ENCODE data around the gene RPTOR. TPM values are rescaled to one million over a fixed set of nuclear protein-coding genes. Genes with fewer than 3 reads are reported as not detected.
A peak's percentile ranks its signal among the peaks of the same experiment; 100 is the strongest.

Gene RPTOR
- total RNA-seq, 1 donor: 30.0 TPM

DNA sequence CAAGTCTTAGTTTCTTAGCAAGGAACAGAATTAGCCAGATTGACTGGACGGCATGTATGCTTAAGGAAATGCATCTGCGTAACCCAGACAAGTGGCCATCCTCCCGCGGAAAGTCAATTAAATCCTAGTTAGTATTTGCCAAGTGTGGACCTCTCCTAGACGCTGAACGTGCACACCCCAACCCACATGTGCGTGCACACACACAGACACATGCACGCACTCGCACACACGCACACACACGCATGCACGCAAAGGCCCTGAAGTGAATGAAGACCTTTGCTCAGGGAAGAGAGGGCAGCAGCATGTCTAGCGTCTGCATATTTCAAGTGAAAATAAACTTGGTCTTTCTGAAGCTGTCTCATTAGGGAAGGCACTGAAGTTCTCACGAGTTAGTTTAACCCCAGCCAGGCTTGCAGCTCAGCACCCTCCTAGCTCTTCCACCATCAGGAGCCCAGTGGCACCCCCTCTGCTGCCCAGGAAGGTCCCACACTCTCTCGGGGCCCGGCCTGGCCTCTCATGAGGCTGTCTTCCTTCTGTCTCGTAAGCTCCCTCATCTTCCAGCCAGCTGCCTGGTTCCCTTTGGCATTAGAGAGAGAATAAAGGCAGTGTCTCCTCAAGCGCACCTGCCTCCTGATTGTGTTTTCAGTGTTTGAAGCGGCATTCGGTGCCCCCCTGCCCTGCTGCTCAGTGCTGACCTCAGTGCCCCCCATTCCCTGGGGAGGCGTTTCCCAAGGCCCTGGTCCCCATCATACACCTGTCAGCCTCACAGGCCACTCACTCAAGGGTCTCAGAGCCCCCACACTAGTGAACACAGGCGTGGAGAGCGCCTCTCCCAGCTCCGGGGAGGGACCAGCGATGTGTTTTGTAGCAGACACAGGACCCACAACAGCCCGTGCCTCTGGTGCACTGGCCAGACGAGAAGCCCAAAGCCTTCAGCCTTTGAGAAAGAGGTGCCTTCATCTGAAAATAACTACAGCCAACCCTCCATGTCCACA is 394.8 kb downstream of the RPTOR start:
- TF ChIP-seq, protein P1, sequence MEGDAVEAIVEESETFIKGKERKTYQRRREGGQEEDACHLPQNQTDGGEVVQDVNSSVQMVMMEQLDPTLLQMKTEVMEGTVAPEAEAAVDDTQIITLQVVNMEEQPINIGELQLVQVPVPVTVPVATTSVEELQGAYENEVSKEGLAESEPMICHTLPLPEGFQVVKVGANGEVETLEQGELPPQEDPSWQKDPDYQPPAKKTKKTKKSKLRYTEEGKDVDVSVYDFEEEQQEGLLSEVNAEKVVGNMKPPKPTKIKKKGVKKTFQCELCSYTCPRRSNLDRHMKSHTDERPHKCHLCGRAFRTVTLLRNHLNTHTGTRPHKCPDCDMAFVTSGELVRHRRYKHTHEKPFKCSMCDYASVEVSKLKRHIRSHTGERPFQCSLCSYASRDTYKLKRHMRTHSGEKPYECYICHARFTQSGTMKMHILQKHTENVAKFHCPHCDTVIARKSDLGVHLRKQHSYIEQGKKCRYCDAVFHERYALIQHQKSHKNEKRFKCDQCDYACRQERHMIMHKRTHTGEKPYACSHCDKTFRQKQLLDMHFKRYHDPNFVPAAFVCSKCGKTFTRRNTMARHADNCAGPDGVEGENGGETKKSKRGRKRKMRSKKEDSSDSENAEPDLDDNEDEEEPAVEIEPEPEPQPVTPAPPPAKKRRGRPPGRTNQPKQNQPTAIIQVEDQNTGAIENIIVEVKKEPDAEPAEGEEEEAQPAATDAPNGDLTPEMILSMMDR (IDR thresholded peaks at IDR 0.05; ENCODE audit: insufficient read depth, low read length): no peak
- DNase-seq (ENCODE audit: low read depth): no peak
- no peak overlapping the region for H3K4me3 ChIP-seq (ENCODE audit: low read depth, low read length)

DNA sequence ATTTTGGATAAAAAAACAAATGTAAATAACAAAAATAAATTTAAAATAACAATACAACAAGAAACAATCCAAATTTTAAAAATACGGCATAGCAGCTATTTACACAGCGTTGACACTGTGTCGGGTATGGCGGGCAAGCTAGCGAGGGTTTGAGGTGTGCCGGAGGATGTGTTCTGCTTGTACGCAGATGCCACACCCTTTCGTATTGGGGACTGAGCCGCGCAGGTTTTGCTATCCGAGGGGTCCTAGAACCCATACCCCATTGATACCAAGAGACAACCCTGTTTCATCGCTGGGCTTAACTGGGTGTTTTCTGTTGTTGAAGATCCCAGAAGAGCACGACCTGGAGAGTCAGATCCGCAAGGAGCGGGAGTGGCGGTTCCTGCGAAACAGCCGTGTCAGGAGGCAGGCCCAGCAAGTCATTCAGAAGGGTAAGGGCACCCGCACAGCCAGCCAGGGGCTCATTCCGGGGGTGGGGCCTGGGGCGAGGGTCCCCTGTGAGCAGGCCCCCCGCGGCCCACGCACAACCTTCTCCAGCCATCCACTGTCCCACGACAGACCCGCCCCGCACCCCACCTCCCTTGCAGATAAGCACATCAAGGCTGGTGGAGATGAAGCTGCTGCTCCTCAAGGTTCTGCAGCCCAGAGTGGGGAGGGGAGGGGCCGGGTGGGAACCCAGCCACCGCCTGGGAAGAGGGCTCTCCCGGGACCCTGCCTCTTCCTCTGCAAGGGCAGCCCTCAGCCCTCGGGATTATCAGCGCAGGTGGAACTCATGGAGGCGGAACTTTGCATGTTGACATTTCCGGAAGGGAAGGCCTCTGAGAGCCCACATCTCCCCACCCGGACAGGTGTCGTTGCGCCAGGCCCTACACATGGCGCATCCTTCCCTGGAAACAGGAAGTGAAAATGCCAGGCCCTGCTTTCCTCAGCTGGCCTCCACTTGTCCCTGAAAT is 395.8 kb downstream of the RPTOR start:
- TF ChIP-seq, protein P1 (IDR thresholded peaks at IDR 0.05; ENCODE audit: insufficient read depth, low read length): no peak
- H3K4me3 ChIP-seq (ENCODE audit: low read depth, low read length): no peak overlapping the region
- no peak for DNase-seq (ENCODE audit: low read depth)

DNA sequence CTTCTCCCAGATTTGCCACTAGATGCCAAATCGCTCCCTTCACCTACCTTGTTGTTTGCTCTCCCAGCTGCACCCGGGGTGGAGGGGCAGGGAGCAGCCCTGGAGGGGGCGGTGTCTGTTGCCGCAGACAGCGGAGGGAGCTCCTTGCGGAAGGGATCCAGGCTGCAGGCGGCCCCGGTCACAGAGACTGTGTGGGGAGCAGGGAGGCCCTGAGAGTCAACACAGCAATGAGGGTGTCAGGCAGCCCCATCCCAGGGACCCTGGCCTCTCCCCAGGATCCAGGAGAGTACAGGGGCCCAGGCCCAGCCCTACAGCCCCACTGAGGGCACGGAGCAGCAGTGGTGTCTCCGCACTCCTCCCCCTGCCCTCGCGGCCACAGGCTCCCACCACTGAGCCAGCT is 396.5 kb downstream of the RPTOR start:
- TF ChIP-seq, protein P1 (IDR thresholded peaks at IDR 0.05; ENCODE audit: insufficient read depth, low read length): no peak
- DNase-seq (ENCODE audit: low read depth): no peak
- H3K4me3 ChIP-seq (ENCODE audit: low read depth, low read length): no peak overlapping the region

DNA sequence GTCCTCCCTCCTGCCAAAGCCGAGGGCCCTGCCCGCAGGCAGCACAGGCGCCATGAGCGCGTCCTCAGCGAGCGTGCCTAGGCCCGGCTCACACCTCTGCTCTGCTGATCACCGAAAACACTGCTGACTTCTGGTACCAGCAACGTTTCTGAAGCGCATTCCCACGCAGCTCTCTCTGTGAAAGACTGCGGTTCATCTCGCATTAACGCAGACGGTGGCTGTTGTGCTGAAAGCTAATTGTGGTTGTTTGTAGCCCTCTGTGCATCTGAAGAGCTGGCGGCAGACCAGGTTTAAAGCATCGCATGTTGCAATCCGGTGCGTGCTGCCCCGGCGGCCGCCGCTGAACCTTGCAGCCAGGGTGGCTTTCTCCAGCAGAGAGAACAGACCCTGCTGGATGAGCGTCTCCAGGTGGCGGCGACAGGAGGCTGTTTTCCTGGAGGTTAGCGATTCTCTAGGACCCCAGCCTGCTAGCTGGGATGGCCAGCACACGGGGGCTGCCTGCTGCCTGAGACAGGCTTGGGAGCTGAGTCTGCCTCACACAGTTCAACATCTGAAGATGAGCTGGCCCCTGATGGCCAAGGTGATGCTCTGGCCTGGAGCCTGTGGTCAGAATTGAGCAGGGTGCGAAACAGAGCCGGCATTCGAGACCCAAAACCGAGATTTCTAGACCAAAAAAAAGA is 397.2 kb downstream of the RPTOR start:
- TF ChIP-seq, protein P1 (IDR thresholded peaks at IDR 0.05; ENCODE audit: insufficient read depth, low read length): no peak
- H3K4me3 ChIP-seq (ENCODE audit: low read depth, low read length): no peak overlapping the region
- no peak for DNase-seq (ENCODE audit: low read depth)

- TF ChIP-seq, protein P1 (IDR thresholded peaks at IDR 0.05; ENCODE audit: insufficient read depth, low read length): peak; percentile 46
- no peak overlapping the region for H3K4me3 ChIP-seq (ENCODE audit: low read depth, low read length)
- DNase-seq (ENCODE audit: low read depth): peak; percentile 96
These were observed 398.0 kb downstream of the RPTOR start for GRCh38 chr17:80942423-80943345.

Measured in fibroblast of the aortic adventitia (primary cell).